Naive thymus-derived CD4-positive, alpha-beta T cell (primary cell): Measurements from ENCODE around the gene AJAP1. TPM values are rescaled to one million over a fixed set of nuclear protein-coding genes. Genes with fewer than 3 reads are reported as not detected.
"Not testable (repeated sequence)": the region's sequence is repeated elsewhere in the genome, so short reads cannot be mapped to it uniquely, and the experiment has no call there.

Source experiments
- ATAC-seq: fragments of 150-1000 bp; cut with Tn5 transposase; 2 replicates; pipeline ENCODE4 v1.10.0; 2021; ENCODE audit warnings: mild to moderate bottlenecking, moderate library complexity
- CTCF ChIA-PET: fragments of 350-600 bp; sonication (Branson Sonifier 250); formaldehyde crosslinking; loops from one replicate; lab custom pipeline; 2021; ENCODE audit warnings: antibody characterized with exemption; lab: Charles Lee
- POLR2A ChIA-PET: fragments of 350-600 bp; sonication (Branson Sonifier 250); formaldehyde crosslinking; loops from one replicate; lab custom pipeline; 2021; ENCODE audit warnings: antibody characterized with exemption, inconsistent platforms; lab: Charles Lee
- DNase-seq, 9 donors: peaks; one replicate each; pipeline versions ENCODE4 v3.0.0 to v3.0.0-alpha.2; 2020 to 2022; ENCODE audit warnings: mixed read lengths in 1 of 9
- H3K27ac ChIP-seq: one replicate; pipeline ENCODE4 v1.7.0; 2013; ENCODE audit warnings: mild to moderate bottlenecking, low read depth, low read length, moderate library complexity
- H3K27me3 ChIP-seq, 2 donors: one replicate each; pipeline ENCODE4 v1.7.0; 2013; ENCODE audit warnings: low read length in 2 of 2, mild to moderate bottlenecking in 2 of 2, moderate library complexity in 2 of 2; ENCODE audit not compliant: control insufficient read depth in 2 of 2, insufficient read depth in 2 of 2
- H3K36me3 ChIP-seq, 3 experiments: 1 replicate in 2 of 3; 2 replicates in 1 of 3; pipeline ENCODE4 v1.7.0; 2013; ENCODE audit warnings: low read length in 3 of 3, mild to moderate bottlenecking in 3 of 3, moderate library complexity in 1 of 3; ENCODE audit not compliant: insufficient read depth in 3 of 3, control insufficient read depth in 2 of 3
- H3K4me1 ChIP-seq, 2 donors: one replicate each; pipeline ENCODE4 v1.7.0; 2013; ENCODE audit warnings: low read length in 2 of 2, mild to moderate bottlenecking in 2 of 2, moderate library complexity in 1 of 2; ENCODE audit not compliant: control insufficient read depth in 2 of 2, insufficient read depth in 2 of 2
- H3K4me3 ChIP-seq: 2 replicates; pipeline ENCODE4 v1.7.0; 2013; ENCODE audit warnings: mild to moderate bottlenecking, low read length
- H3K9me3 ChIP-seq, 3 experiments: 1 replicate in 2 of 3; 2 replicates in 1 of 3; pipeline ENCODE4 v1.7.0; 2013; ENCODE audit warnings: low read length in 3 of 3; ENCODE audit not compliant: control insufficient read depth in 2 of 3
- H3K27ac Mint-ChIP-seq, 9 donors: one replicate each; pipeline ENCODE4 v1.8.0; 2020 to 2022; ENCODE audit warnings: mixed read lengths in 9 of 9, mild to moderate bottlenecking in 8 of 9, moderate library complexity in 5 of 9, inconsistent platforms in 2 of 9
- H3K27me3 Mint-ChIP-seq, 5 donors: one replicate each; pipeline ENCODE4 v1.8.0; 2021 to 2022; ENCODE audit warnings: mixed read lengths in 5 of 5, mild to moderate bottlenecking in 1 of 5
- H3K36me3 Mint-ChIP-seq, 5 donors: one replicate each; pipeline ENCODE4 v1.8.0; 2020 to 2022; ENCODE audit warnings: mixed read lengths in 5 of 5, mild to moderate bottlenecking in 3 of 5, inconsistent platforms in 1 of 5
- H3K4me1 Mint-ChIP-seq, 7 donors: one replicate each; pipeline ENCODE4 v1.8.0; 2020 to 2022; ENCODE audit warnings: mixed read lengths in 7 of 7, mild to moderate bottlenecking in 3 of 7, inconsistent platforms in 1 of 7
- H3K4me3 Mint-ChIP-seq, 10 donors: one replicate each; pipeline ENCODE4 v1.8.0; 2020 to 2022; ENCODE audit warnings: mild to moderate bottlenecking in 10 of 10, mixed read lengths in 10 of 10, moderate library complexity in 6 of 10, inconsistent platforms in 2 of 10
- H3K9me3 Mint-ChIP-seq, 11 donors: one replicate each; pipeline ENCODE4 v1.8.0; 2020 to 2022; ENCODE audit warnings: mixed read lengths in 11 of 11, mild to moderate bottlenecking in 4 of 11, inconsistent platforms in 1 of 11, moderate library complexity in 1 of 11
- intact Hi-C, 2 donors: fragments of 100-400 bp; cut with micrococcal nuclease; formaldehyde crosslinking; loops; one replicate each; pipeline ENCODE4 v1.15.1; 2023
- polyA plus RNA-seq, 2 donors: library from polyadenylated mRNA; unstranded; fragments of 300-500 nt; fragmentation: Illumina TruSeq; gene quantifications; one replicate each; pipeline ENCODE4 v1.2.3, GENCODE V29; 2021
- total RNA-seq, 6 experiments: library from RNA in 5 of 6; stranded (reverse) in 5 of 6; gene quantifications; 1 replicate in 5 of 6; 2 replicates in 1 of 6; pipeline ENCODE4 v1.2.3 and lab custom pipeline; 2021 to 2026

Gene AJAP1
- total and polyA plus RNA-seq, 7 experiments from 2014 or later: 0.09 to 2.4 (median 0.82) TPM; not detected in 1

DNA sequence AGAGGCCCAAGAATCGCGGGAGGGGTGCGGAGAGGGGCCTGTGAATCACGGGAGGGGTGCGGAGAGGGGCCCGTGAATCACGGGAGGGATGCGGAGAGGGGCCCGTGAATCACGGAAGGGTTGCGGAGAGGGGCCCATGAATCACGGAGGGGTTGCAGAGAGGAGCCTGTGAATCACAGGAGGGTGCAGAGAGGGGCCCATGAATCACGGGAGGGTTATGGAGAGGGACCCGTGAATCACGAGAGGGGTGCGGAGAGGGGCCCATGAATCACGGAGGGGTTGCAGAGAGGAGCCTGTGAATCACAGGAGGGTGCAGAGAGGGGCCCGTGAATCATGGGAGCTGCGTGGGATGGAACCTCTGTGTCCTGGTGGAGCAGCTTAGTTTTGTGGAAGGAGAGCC is 12.3 kb downstream of the AJAP1 start:
- DNase-seq, POLR2A ChIA-PET, H3K36me3 ChIP-seq, H3K9me3 Mint-ChIP-seq, H3K27ac Mint-ChIP-seq, H3K4me1 Mint-ChIP-seq, H3K36me3 Mint-ChIP-seq, H3K4me3 ChIP-seq, intact Hi-C loops, ATAC-seq, H3K4me1 ChIP-seq, H3K27me3 ChIP-seq, H3K9me3 ChIP-seq, H3K27ac ChIP-seq, H3K4me3 Mint-ChIP-seq, CTCF ChIA-PET: not testable (repeated sequence)
- H3K27me3 Mint-ChIP-seq: peaks cover 0 to 20% (median 12%) of the 10 kb centered on the region in 5 donors

DNA sequence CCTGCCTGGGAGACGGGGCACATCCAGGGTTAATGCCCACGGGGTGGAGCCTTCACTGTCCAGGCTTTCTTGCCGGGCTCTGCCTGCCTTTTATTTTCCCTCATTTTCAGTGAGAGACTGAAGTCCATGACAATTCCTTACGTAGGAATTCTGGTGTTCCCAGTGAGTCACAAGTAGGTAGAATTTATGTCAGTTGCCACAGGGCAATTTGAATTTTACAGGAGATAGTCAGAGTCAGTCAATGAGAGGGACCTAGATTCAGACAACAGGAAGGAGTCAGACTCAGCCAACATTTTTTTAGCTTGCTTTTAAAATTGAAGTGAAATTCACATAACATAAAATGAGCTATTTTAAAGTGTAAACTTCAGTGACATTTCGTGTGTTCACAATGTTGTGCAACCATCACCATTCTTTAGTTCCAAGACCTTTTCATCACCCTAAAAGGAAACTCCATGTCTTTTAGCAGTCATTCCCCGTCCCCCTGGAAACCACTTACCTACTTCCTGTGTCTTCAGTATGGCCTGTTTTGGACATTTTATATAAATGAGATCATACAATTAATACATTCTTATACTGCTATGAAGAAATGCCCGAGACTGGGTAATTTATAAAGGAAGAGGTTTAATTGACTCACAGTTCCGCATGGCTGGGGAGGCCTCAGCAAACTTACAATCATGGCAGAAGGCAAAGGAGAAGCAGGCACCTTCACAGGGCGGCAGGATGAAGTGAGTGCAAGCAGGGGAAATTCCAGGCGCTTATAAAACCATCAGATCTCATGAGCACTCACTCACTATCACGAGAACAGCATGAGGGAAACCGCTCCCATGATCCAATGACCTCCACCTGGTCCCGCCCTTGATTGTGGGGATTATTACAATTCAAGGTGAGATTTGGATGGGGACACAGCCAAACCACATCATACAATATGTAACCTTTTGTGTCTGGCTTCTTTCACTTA is 14.6 kb downstream of the AJAP1 start:
- no peak overlapping the region for H3K27ac ChIP-seq
- peaks cover 0 to 18% (median 3%) of the 10 kb centered on the region in 5 donors for H3K27me3 Mint-ChIP-seq
- H3K36me3 Mint-ChIP-seq: no peaks in the 10 kb centered on the region
- no peak overlapping the region for H3K4me3 Mint-ChIP-seq
- no peaks in the 10 kb centered on the region for H3K9me3 ChIP-seq
- no peaks in the 10 kb centered on the region for H3K36me3 ChIP-seq
- no peaks in the 10 kb centered on the region for H3K4me1 ChIP-seq
- H3K9me3 Mint-ChIP-seq: peaks cover 0 to 1% (median 0%) of the 10 kb centered on the region in 11 donors
- H3K27me3 ChIP-seq: no peaks in the 10 kb centered on the region
- intact Hi-C loops: no loop called here
- no peaks in the 10 kb centered on the region for H3K4me1 Mint-ChIP-seq
- no peak overlapping the region for H3K4me3 ChIP-seq
- ChIA-PET POLR2A (no interaction called here), CTCF (no interaction called here)
- ATAC-seq: no peak
- DNase-seq: no peak
- no peak overlapping the region for H3K27ac Mint-ChIP-seq

DNA sequence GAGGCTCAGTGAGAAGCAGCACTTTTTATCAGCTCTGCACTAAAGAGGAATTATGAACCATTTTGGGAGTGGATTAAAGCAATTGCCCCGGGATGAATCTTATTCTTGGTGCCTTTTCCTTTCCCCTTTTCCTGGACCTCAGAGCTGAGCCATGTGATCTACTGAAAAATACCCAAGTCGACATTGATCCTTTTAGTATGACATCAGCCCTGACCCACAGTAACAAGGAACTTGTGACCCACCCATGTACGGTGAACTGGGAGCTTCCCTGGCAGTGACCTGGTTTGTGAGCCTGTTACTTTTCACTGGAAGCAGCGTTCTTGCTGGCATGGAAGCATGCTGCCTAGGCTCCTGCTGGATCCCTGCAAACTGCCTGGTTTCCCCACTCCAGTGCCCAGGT is 15.9 kb downstream of the AJAP1 start:
- Mint-ChIP-seq H3K9me3 (no peaks in the 10 kb centered on the region), H3K4me1 (no peaks in the 10 kb centered on the region), H3K4me3 (no peak overlapping the region), H3K27me3 (peaks cover 0 to 13% (median 3%) of the 10 kb centered on the region in 5 donors), H3K27ac (no peak overlapping the region), H3K36me3 (no peaks in the 10 kb centered on the region)
- Histone ChIP-seq H3K4me1 (no peaks in the 10 kb centered on the region), H3K4me3 (no peak overlapping the region), H3K36me3 (no peaks in the 10 kb centered on the region), H3K9me3 (no peaks in the 10 kb centered on the region), H3K27me3 (no peaks in the 10 kb centered on the region), H3K27ac (no peak overlapping the region)
- CTCF ChIA-PET: no interaction called here
- intact Hi-C loops: no loop called here
- no peak for ATAC-seq
- POLR2A ChIA-PET: no interaction called here
- DNase-seq: no peak

DNA sequence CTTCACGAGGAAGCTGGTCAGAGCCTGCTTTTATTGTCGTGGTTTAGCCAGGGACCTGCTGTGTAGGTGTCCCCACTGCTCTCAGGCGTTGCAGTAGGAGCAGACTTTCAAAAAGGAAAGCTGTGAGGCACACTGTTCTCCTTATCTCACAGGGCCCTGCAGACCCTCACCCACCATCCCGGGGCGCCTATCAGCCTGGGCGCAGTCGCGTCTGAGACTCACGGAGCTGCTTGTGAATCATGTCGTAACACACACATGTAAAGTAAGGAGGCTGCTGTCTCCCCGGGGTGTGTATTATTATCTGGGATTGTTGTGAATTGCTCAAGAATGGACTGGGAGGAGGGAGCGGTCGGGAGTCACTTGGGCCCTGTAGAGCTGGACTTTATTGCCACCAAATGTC is 17.4 kb downstream of the AJAP1 start:
- Mint-ChIP-seq H3K4me1 (no peaks in the 10 kb centered on the region), H3K9me3 (peaks cover 0 to 3% (median 0%) of the 10 kb centered on the region in 11 donors), H3K27me3 (peaks cover 0 to 15% (median 4%) of the 10 kb centered on the region in 5 donors), H3K4me3 (no peak overlapping the region), H3K36me3 (no peaks in the 10 kb centered on the region), H3K27ac (no peak overlapping the region)
- no peak for ATAC-seq
- intact Hi-C loops: no loop called here
- H3K4me3 ChIP-seq: no peak overlapping the region
- CTCF ChIA-PET: no interaction called here
- no peaks in the 10 kb centered on the region for H3K9me3 ChIP-seq
- DNase-seq: no peak
- POLR2A ChIA-PET: no interaction called here
- H3K27me3 ChIP-seq: no peaks in the 10 kb centered on the region
- H3K4me1 ChIP-seq: no peaks in the 10 kb centered on the region
- no peak overlapping the region for H3K27ac ChIP-seq
- H3K36me3 ChIP-seq: no peaks in the 10 kb centered on the region

DNA sequence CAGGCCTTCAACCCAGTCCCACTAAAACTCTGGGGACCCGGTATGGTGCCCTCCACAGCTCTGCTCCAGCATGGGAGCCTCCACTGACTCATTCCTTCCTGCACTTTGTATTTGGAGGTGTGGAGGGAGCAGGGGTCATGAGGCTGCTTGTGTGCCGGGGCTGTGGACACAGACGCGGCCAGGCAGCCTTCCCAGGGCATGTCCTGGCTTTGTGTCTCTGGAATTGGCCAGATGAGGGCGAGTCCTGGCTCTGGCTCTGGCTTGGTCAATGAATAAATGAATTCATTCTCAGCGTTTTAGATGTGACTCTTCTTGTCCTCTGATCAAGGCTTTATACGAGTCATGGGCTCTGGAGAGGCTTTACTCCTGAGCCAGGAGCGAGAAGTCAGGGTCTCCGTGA is 19.1 kb downstream of the AJAP1 start:
- peaks cover 0 to 16% (median 6%) of the 10 kb centered on the region in 11 donors for H3K9me3 Mint-ChIP-seq
- CTCF ChIA-PET: no interaction called here
- POLR2A ChIA-PET: no interaction called here
- H3K27ac ChIP-seq: no peak overlapping the region
- H3K4me1 ChIP-seq: no peaks in the 10 kb centered on the region
- DNase-seq (no peak), ATAC-seq (no peak)
- intact Hi-C loops: no loop called here
- peaks cover 0 to 6% (median 0%) of the 10 kb centered on the region in 5 donors for H3K36me3 Mint-ChIP-seq
- no peak overlapping the region for H3K27ac Mint-ChIP-seq
- no peak overlapping the region for H3K4me3 Mint-ChIP-seq
- no peaks in the 10 kb centered on the region for H3K4me1 Mint-ChIP-seq
- peaks cover 0 to 2% (median 0%) of the 10 kb centered on the region in 3 experiments for H3K9me3 ChIP-seq
- H3K36me3 ChIP-seq: no peaks in the 10 kb centered on the region
- no peaks in the 10 kb centered on the region for H3K27me3 ChIP-seq
- H3K4me3 ChIP-seq: no peak overlapping the region
- H3K27me3 Mint-ChIP-seq: peaks cover 0 to 23% (median 0%) of the 10 kb centered on the region in 5 donors

DNA sequence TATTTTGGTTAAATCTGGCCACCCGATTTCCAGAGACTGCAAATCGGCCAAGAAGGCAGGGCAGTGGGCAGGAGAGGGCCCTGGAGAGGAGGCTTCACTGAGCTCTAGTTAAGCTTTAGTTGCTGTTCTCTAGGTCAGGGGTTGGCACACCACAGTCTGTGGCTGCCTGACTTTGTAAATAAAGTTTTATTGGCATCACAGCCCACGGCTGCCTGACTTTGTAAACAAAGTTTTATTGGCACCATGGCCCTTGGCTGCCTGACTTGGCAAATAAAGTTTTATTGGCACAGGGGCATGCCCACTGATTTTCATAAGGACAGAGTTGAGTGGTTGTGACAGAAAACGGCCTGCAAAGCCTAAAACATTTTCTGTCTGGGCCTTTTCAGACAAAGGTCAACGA is 19.7 kb downstream of the AJAP1 start:
- Mint-ChIP-seq H3K4me1 (no peaks in the 10 kb centered on the region), H3K9me3 (peaks cover 0 to 22% (median 7%) of the 10 kb centered on the region in 11 donors), H3K36me3 (peaks cover 0 to 6% (median 0%) of the 10 kb centered on the region in 5 donors), H3K4me3 (no peak overlapping the region), H3K27me3 (peaks cover 0 to 23% (median 0%) of the 10 kb centered on the region in 5 donors), H3K27ac (no peak overlapping the region)
- CTCF ChIA-PET: no interaction called here
- Histone ChIP-seq H3K27ac (no peak overlapping the region), H3K27me3 (no peaks in the 10 kb centered on the region), H3K4me3 (no peak overlapping the region), H3K4me1 (no peaks in the 10 kb centered on the region), H3K9me3 (peaks cover 0 to 4% (median 0%) of the 10 kb centered on the region in 3 experiments), H3K36me3 (no peaks in the 10 kb centered on the region)
- POLR2A ChIA-PET: no interaction called here
- no peak for ATAC-seq
- no peak for DNase-seq
- intact Hi-C loops: no loop called here
